OCI-LY7 (cell line): Measurements from ENCODE around the gene ABR. TPM values are rescaled to one million over a fixed set of nuclear protein-coding genes. Genes with fewer than 3 reads are reported as not detected.

ENCODE experiments used
- BruUV-seq: library from RNA; stranded (reverse); fragments of 400-500 nt; replicated peaks from 2 replicates; lab custom pipeline; 2021; lab: Mats Ljungman, UMichigan
- CTCF ChIA-PET: fragments of 300-600 bp; sonication (Branson Sonifier 250); formaldehyde crosslinking; loops from one replicate; lab custom pipeline; 2022; ENCODE audit warnings: antibody characterized with exemption; ENCODE audit not compliant: unreplicated experiment; lab: Charles Lee
- POLR2A ChIA-PET: fragments of 300-600 bp; sonication (Branson Sonifier 250); formaldehyde crosslinking; loops from one replicate; lab custom pipeline; 2022; ENCODE audit warnings: antibody characterized with exemption; lab: Charles Lee
- DNase-seq: peaks from one replicate; pipeline ENCODE4 v3.0.0-alpha.2; 2015; ENCODE audit warnings: low spot score
- H2AFZ ChIP-seq: fragments of 200-600 bp; sonication (generic), shearing (Covaris generic); 2 replicates; pipeline ENCODE4 v1.6.1; 2014; ENCODE audit warnings: mild to moderate bottlenecking, antibody characterized with exemption, low read length, moderate library complexity
- H3K27ac ChIP-seq: fragments of 200-600 bp; sonication (generic); 2 replicates; pipeline ENCODE4 v1.5.1; 2014; ENCODE audit warnings: mixed run types, low read depth, mild to moderate bottlenecking, moderate library complexity, low read length, inconsistent platforms; ENCODE audit not compliant: poor library complexity, severe bottlenecking
- H3K36me3 ChIP-seq: fragments of 200-600 bp; sonication (generic); 2 replicates; pipeline ENCODE4 v1.6.1; 2014; ENCODE audit warnings: mild to moderate bottlenecking, antibody characterized with exemption, low read length, moderate library complexity, mixed read lengths; ENCODE audit not compliant: insufficient read depth
- H3K4me1 ChIP-seq: fragments of 200-600 bp; sonication (generic); 2 replicates; pipeline ENCODE4 v1.5.1; 2014; ENCODE audit warnings: mild to moderate bottlenecking, low read length; ENCODE audit not compliant: insufficient read depth, poor library complexity, severe bottlenecking
- H3K4me2 ChIP-seq: fragments of 200-600 bp; sonication (generic); 2 replicates; pipeline ENCODE4 v1.6.1; 2014; ENCODE audit warnings: mild to moderate bottlenecking, low read length
- H3K4me3 ChIP-seq: fragments of 200-600 bp; sonication (generic); 2 replicates; pipeline ENCODE4 v1.5.1; 2014; ENCODE audit warnings: mild to moderate bottlenecking, low read depth, low read length; ENCODE audit not compliant: poor library complexity, severe bottlenecking
- H3K79me2 ChIP-seq: fragments of 200-600 bp; sonication (generic); 2 replicates; pipeline ENCODE4 v1.6.1; 2016; ENCODE audit warnings: low read depth, mild to moderate bottlenecking, low read length, moderate library complexity, mixed read lengths; ENCODE audit not compliant: insufficient read depth
- H3K9me2 ChIP-seq: fragments of 200-600 bp; sonication (generic); 2 replicates; pipeline ENCODE4 v1.6.1; 2016; ENCODE audit warnings: mild to moderate bottlenecking, low read length, mixed read lengths; ENCODE audit not compliant: insufficient read depth
- H3K9me3 ChIP-seq: fragments of 200-600 bp; sonication (generic); 2 replicates; pipeline ENCODE4 v1.6.1; 2014; ENCODE audit warnings: mild to moderate bottlenecking, mixed run types, low read length, mixed read lengths
- H4K20me1 ChIP-seq: fragments of 200-600 bp; sonication (generic); 2 replicates; pipeline ENCODE4 v1.6.1; 2014; ENCODE audit warnings: mild to moderate bottlenecking, antibody characterized with exemption, low read length, moderate library complexity, mixed read lengths; ENCODE audit not compliant: insufficient read depth
- CTCF ChIP-seq: fragments of 200-600 bp; sonication (generic); conservative IDR thresholded peaks from 2 replicates; pipeline ENCODE4 v1.5.1; 2014; ENCODE audit warnings: mild to moderate bottlenecking, antibody characterized with exemption, low read length, moderate library complexity, mixed read lengths
- EZH2phosphoT487 ChIP-seq: fragments of 200-600 bp; sonication (generic); IDR thresholded peaks from 2 replicates; pipeline ENCODE4 v1.6.1; 2018; ENCODE audit warnings: low read depth, borderline replicate concordance, mild to moderate bottlenecking, mixed run types, antibody characterized with exemption, low read length, moderate library complexity, mixed read lengths
- intact Hi-C: fragments of 100-400 bp; cut with micrococcal nuclease; formaldehyde crosslinking; loops from one replicate; pipeline ENCODE4 v1.10.0; 2022; ENCODE audit not compliant: unreplicated experiment
- total RNA-seq, 2 experiments: library from RNA; depleted of rRNA in 1 of 2; stranded (reverse); fragments of >200 nt in 1 of 2; shearing (Covaris generic) in 1 of 2; gene quantifications; 2 replicates each; pipeline ENCODE4 v1.2.3, GENCODE V29; 2014 to 2022

The ABR gene
- total RNA-seq, 2 experiments from 2014 or later: 164 to 181 TPM

GRCh38 chr17:1026599-1026975 lies 153.2 kb downstream of the ABR start:
- no peak for TF ChIP-seq CTCF
- TF ChIP-seq EZH2phosphoT487: no peak
- Histone ChIP-seq H3K9me3 (no peaks in the 10 kb centered on the region), H3K79me2 (no peaks in the 10 kb centered on the region), H3K27ac (no peak overlapping the region), H3K9me2 (no peaks in the 10 kb centered on the region), H4K20me1 (no peaks in the 10 kb centered on the region), H3K4me1 (no peaks in the 10 kb centered on the region), H3K36me3 (0 out of 2 replicates have a peak, but pooled peaks cover 3% of the 10 kb centered on the region), H3K4me2 (no peak overlapping the region), H2AFZ (no peak overlapping the region), H3K4me3 (no peak overlapping the region)
- no peak for DNase-seq
- CTCF ChIA-PET: no interaction called here
- POLR2A ChIA-PET: no interaction called here
- intact Hi-C loops: no loop called here
- no TSS peak for BruUV-seq

- BruUV-seq: no TSS peak
- no peak for DNase-seq
- no peaks in the 10 kb centered on the region for H4K20me1 ChIP-seq
- no peaks in the 10 kb centered on the region for H3K79me2 ChIP-seq
- no peaks in the 10 kb centered on the region for H3K9me2 ChIP-seq
- ChIA-PET POLR2A (no interaction called here), CTCF (no interaction called here)
- H3K9me3 ChIP-seq: no peaks in the 10 kb centered on the region
- intact Hi-C loops: no loop called here
- no peak overlapping the region for H3K4me3 ChIP-seq
- H3K4me1 ChIP-seq: no peaks in the 10 kb centered on the region
- H3K27ac ChIP-seq: no peak overlapping the region
- TF ChIP-seq EZH2phosphoT487: no peak
- TF ChIP-seq CTCF: no peak
- H2AFZ ChIP-seq: no peak overlapping the region
- H3K36me3 ChIP-seq: 0 out of 2 replicates have a peak, but pooled peaks cover 3% of the 10 kb centered on the region
- H3K4me2 ChIP-seq: no peak overlapping the region
Observed at GRCh38 chr17:1025733-1026598, 153.8 kb downstream of the ABR start.

GRCh38 chr17:1024076-1024475 lies 155.7 kb downstream of the ABR start:
- Histone ChIP-seq H3K4me3 (no peak overlapping the region), H3K79me2 (no peaks in the 10 kb centered on the region), H3K4me2 (no peak overlapping the region), H3K4me1 (no peaks in the 10 kb centered on the region), H2AFZ (no peak overlapping the region), H3K9me2 (no peaks in the 10 kb centered on the region), H4K20me1 (no peaks in the 10 kb centered on the region), H3K36me3 (no peaks in the 10 kb centered on the region), H3K27ac (no peak overlapping the region), H3K9me3 (no peaks in the 10 kb centered on the region)
- DNase-seq: no peak
- BruUV-seq: no TSS peak
- ChIA-PET CTCF (no interaction called here), POLR2A (no interaction called here)
- TF ChIP-seq EZH2phosphoT487: no peak
- no peak for TF ChIP-seq CTCF
- intact Hi-C loops: no loop called here
